Stimulated activated naive B cell treated with anti-CD40 and anti-IgM and Interleukin-4, amounts not matched to agents 10 μg/mL and 1 μg/mL and 100 μg/mL, for 72 hours (primary cell): Measurements from ENCODE around the gene MEF2A.
"Not testable (repeated sequence)": the region's sequence is repeated elsewhere in the genome, so short reads cannot be mapped to it uniquely, and the experiment has no call there.

Experiments used
- ATAC-seq, 2 donors: fragments of 150-1000 bp; cut with Tn5 transposase; replicated peaks; 2 replicates each; pipeline ENCODE4 v1.10.0; 2021; ENCODE audit warnings: moderate library complexity in 1 of 2
- DNase-seq: peaks from one replicate; pipeline ENCODE4 v3.0.0; 2021
- H3K27ac Mint-ChIP-seq: one replicate; pipeline ENCODE4 v1.8.0; 2022; ENCODE audit warnings: mild to moderate bottlenecking, mixed read lengths
- H3K27me3 Mint-ChIP-seq, 2 donors: one replicate each; pipeline ENCODE4 v1.8.0; 2022; ENCODE audit warnings: mixed read lengths in 2 of 2
- H3K36me3 Mint-ChIP-seq, 2 donors: one replicate each; pipeline ENCODE4 v1.8.0; 2022; ENCODE audit warnings: mixed read lengths in 2 of 2, mild to moderate bottlenecking in 1 of 2
- H3K4me1 Mint-ChIP-seq, 2 donors: one replicate each; pipeline ENCODE4 v1.8.0; 2022; ENCODE audit warnings: mixed read lengths in 2 of 2, mild to moderate bottlenecking in 1 of 2
- H3K4me3 Mint-ChIP-seq, 2 donors: one replicate each; pipeline ENCODE4 v1.8.0; 2022; ENCODE audit warnings: mild to moderate bottlenecking in 2 of 2, mixed read lengths in 2 of 2, moderate library complexity in 1 of 2
- H3K9me3 Mint-ChIP-seq, 2 donors: one replicate each; pipeline ENCODE4 v1.8.0; 2022; ENCODE audit warnings: mixed read lengths in 2 of 2, mild to moderate bottlenecking in 1 of 2

Gene MEF2A

DNA sequence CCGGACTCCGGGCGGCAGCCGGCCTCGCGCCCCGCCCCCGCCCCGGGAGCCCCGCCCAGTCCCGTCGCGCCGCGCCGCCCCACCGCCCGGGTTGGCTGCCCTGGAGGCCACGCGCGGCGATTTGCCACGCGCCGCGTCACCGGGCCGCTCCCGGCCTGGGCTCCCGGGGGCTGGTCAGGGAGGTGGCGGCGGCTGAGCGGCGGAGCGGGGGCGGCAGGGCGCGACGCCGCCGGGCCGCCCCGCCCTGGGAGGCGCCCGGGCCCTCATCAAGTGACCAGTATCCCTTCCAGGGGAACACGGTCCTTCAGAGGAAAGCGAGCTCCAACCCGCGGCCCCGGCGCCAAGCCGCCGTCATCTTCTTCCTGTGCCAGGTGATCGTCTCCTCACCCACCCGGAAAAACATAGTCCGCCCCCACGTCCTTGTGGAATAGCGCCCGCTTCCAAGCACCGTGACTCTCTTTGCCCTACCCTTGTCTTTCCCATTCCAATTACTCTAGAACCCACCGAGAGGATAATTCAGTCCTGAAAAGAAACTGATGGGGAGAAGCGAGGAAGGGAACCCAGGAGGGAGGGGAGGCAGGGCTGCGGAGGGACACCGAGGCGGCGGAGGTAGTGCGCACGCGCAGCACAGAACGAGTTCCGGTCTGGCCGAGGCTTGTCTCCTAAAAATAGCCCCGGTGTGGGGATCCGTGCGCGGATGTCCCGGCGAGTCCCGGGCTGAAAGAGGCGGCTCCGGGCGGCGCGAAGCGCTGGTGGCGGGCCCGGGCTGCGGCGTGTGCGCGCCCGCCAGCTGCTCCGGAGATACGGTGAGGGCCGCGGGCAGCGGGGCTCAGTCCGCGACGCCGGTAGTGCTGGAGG lies at the start of gene MEF2A:
TSS of gene MEF2A (plus strand) at position 686 of the 858 bp plus-strand sequence. CDS start 67,136 bp downstream, outside the sequence.
- H3K4me1 Mint-ChIP-seq, result peaks cover 29 to 45% of the 10 kb centered on the region in 2 donors
- no peaks in the 10 kb centered on the region for H3K9me3 Mint-ChIP-seq
- no peaks in the 10 kb centered on the region for H3K27me3 Mint-ChIP-seq
- H3K36me3 Mint-ChIP-seq, result peaks cover 5 to 16% of the 10 kb centered on the region in 2 donors
- peak; percentile 93 for DNase-seq
- ATAC-seq, result peak; percentile 70 to 73
- peak within 1 kb of the TSS; percentile 98 for H3K27ac Mint-ChIP-seq
- H3K4me3 Mint-ChIP-seq, result peak within 1 kb of the TSS; percentile 95 to 98

DNA sequence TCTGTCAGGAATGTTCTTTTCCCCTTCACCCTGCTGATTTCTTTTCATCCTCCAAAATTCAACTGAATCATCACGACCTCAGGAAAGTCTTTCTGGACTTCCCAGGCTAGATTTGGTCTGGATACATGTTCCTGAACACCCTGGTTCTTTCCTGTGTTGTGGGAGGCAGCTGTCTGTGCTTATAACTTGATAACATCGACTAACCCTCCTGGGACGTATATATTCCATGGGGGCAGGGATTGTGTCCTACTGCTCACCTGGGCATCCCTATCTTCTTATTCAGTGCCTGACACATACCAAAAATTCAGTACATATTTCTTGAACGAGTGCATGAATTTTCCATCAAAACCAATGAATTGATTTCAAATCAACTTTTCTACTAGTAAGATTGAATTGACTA lies 47.6 kb upstream of the MEF2A start:
- H3K4me1 Mint-ChIP-seq, result peaks cover 28 to 45% of the 10 kb centered on the region in 2 donors
- peaks cover 5 to 14% of the 10 kb centered on the region in 2 donors for H3K9me3 Mint-ChIP-seq
- H3K27ac Mint-ChIP-seq, result no peak overlapping the region
- H3K4me3 Mint-ChIP-seq, result no peak overlapping the region
- H3K36me3 Mint-ChIP-seq, result peaks cover 8 to 16% of the 10 kb centered on the region in 2 donors
- no peaks in the 10 kb centered on the region for H3K27me3 Mint-ChIP-seq
- ATAC-seq (no peak), DNase-seq (no peak)

DNA sequence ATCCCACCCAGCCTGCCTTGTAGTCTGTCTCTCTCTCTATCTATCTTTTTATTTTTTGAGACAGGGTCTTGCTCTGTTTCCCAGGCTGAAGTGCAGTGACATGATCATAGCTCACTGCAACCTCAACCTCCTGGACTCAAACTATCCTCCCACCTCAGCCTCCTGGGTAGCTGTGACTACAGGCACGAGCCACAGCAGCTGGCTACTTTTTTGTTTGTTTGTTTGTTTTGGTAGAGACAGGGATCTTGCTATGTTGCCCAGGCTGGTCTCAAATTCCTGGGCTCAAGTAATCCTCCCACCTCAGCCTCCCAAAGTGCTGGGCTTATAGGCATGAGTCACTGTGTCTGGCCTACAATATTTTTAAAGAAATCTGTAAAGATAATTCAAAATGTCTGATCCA lies 46.4 kb upstream of the MEF2A start:
- not testable (repeated sequence) for H3K4me3 Mint-ChIP-seq, H3K27me3 Mint-ChIP-seq

DNA sequence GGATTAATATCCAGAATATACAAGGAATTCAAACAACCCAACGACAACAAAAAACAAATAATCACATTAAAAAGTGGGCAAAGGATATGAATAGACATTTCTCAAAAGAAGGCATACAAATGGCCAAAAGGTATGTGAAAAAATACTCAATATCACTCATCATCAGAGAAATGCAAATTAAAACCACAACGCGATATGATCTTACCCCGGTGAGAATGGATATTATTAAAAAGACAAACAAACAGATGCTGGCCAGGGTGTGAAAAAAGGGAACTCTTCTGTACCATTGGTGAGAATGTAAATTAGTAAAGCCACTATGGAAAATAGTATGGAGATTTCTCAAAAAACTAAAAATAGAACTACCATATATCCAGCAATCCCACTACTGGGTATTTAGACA lies 43.5 kb upstream of the MEF2A start:
- Mint-ChIP-seq H3K4me3 (no peak overlapping the region), H3K4me1 (peaks cover 17 to 39% of the 10 kb centered on the region in 2 donors), H3K27ac (no peak overlapping the region), H3K36me3 (peaks cover 0 to 3% of the 10 kb centered on the region in 2 donors), H3K9me3 (peaks cover 8 to 10% of the 10 kb centered on the region in 2 donors), H3K27me3 (no peaks in the 10 kb centered on the region)
- DNase-seq, result no peak
- peak in 1 of 2 donors; percentile 39 for ATAC-seq

More for the DNA sequence above, 46.4 kb upstream of the MEF2A start:
- not testable (repeated sequence) for H3K27ac Mint-ChIP-seq, H3K36me3 Mint-ChIP-seq, DNase-seq, H3K9me3 Mint-ChIP-seq, ATAC-seq
- H3K4me1 Mint-ChIP-seq, result peaks cover 23 to 36% of the 10 kb centered on the region in 2 donors

DNA sequence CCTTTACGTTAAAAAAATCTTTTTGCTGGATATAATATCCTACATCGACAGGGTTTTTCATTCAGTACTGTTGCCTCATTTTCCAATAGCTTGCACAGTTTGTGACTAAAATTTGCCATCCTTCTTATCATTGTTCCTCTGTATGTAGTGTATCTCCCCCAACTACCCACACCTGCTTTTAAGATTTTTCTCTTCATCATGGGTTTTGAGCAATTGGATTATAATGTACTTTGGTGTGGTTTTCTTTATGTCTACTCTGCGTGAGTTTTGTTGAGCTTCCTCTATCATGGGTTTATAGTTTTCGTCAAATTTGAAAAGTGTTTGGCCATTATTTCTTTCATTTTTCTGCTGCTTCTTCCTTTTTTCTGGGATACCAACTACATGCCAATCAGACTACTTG lies 39.6 kb upstream of the MEF2A start:
- Mint-ChIP-seq H3K9me3 (peaks cover 8 to 15% of the 10 kb centered on the region in 2 donors), H3K27me3 (no peaks in the 10 kb centered on the region), H3K27ac (no peak overlapping the region), H3K4me1 (peaks cover 17 to 44% of the 10 kb centered on the region in 2 donors), H3K4me3 (no peak overlapping the region), H3K36me3 (peaks cover 2 to 3% of the 10 kb centered on the region in 2 donors)
- DNase-seq, result no peak
- ATAC-seq, result no peak

DNA sequence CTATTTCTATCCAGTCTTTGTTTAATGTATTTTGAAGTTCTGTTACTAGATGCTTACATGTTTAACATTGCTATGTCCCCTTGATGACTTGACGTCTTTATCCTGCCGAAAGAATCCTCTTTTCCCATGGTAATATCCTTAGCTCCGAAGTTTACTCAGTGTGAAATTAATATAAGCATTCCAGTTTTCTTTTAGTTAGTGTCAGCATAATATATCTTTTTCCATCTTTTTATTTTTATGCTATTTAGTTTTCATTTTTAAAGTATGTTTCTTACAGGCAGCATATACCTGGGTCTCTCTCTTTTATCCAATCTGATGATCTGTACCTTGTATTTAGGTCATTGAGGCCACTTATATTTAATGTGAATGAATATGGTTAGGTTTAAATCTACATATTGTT lies 39.1 kb upstream of the MEF2A start:
- H3K9me3 Mint-ChIP-seq, result peaks cover 8 to 15% of the 10 kb centered on the region in 2 donors

DNA sequence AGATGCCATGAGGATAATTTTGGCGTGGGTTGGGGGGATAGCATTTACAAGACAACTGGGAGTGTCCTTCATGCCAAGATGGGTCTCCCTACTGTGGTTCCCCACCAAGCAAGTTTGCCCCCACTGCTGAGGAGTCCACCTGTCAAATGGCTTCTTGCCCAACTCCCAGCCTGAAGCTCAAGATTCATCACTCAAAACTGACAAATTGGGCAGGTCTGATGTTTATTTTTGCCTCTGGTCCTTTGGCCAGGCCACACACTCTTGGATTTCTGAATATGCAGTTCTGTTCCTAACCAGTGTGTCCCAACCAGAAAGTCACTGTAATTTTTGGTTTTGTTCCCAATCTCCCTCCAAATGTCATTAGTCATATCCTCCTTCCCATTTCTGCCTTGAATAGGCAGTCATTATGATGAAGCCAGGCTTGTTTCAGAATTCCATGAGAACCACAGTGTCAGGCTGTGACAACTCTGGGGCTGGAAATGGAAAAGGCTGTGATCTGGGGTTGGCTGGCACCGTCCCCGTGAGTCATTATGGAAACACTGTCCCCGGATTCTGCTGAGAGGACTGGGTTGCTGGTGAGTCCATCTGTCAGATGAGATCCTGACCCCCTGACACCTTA lies 29.3 kb upstream of the MEF2A start:
- peaks cover 3 to 5% of the 10 kb centered on the region in 2 donors for H3K9me3 Mint-ChIP-seq
- no peak for ATAC-seq
- peaks cover 8 to 13% of the 10 kb centered on the region in 2 donors for H3K4me1 Mint-ChIP-seq
- H3K4me3 Mint-ChIP-seq, result no peak overlapping the region
- no peaks in the 10 kb centered on the region for H3K27me3 Mint-ChIP-seq
- no peak for DNase-seq
- no peaks in the 10 kb centered on the region for H3K36me3 Mint-ChIP-seq
- no peak overlapping the region for H3K27ac Mint-ChIP-seq

More for the DNA sequence above, 39.1 kb upstream of the MEF2A start:
- peaks cover 2 to 3% of the 10 kb centered on the region in 2 donors for H3K36me3 Mint-ChIP-seq
- no peak for DNase-seq
- no peak overlapping the region for H3K4me3 Mint-ChIP-seq
- no peak for ATAC-seq
- no peaks in the 10 kb centered on the region for H3K27me3 Mint-ChIP-seq
- H3K27ac Mint-ChIP-seq, result no peak overlapping the region
- peaks cover 17 to 44% of the 10 kb centered on the region in 2 donors for H3K4me1 Mint-ChIP-seq

DNA sequence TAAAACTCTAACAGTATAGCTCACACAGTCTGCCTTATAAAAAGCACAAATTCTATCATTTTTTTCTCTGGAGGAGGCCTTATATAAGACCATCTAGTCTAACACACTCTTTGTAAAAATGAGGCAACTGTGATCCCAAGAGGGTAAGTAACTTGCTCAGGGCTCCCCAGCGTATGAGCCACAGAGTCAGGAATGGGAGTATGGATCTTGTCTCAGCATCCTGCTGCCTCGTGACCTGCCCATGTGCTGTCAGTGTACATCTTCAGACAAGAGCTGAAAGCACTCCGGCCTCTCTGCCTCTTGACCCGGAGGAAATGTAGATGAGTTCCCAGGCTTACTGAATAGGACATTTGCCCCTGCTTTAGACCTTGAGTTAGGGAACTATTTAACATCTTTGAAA lies 28.4 kb upstream of the MEF2A start:
- DNase-seq (no peak), ATAC-seq (no peak)
- Mint-ChIP-seq H3K36me3 (no peaks in the 10 kb centered on the region), H3K9me3 (peaks cover 1 to 3% of the 10 kb centered on the region in 2 donors), H3K27me3 (no peaks in the 10 kb centered on the region), H3K4me1 (peaks cover 8 to 13% of the 10 kb centered on the region in 2 donors), H3K4me3 (no peak overlapping the region), H3K27ac (no peak overlapping the region)

DNA sequence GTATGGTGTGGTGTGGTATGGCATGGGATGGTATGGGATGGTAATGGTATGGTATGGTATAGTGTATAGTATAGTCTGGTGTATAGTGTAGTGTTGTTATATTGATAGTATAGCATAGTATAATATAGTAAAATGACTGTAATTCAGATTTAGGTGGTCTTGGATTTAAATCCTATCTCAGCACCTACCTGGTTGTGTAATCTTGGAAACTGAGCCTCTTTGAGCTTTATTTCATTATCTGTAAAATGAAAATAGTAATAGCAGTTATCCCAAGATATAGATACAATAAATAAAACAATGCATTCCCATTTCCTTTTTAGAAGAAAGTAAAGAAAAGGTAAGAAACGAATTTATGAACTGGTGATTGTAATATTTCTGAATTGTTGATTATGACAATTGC lies 27.5 kb upstream of the MEF2A start:
- H3K4me1 Mint-ChIP-seq, result peaks cover 8 to 13% of the 10 kb centered on the region in 2 donors
- H3K36me3 Mint-ChIP-seq, result no peaks in the 10 kb centered on the region
- H3K27ac Mint-ChIP-seq, result no peak overlapping the region
- no peak for ATAC-seq
- H3K27me3 Mint-ChIP-seq, result no peaks in the 10 kb centered on the region
- H3K4me3 Mint-ChIP-seq, result no peak overlapping the region
- no peaks in the 10 kb centered on the region for H3K9me3 Mint-ChIP-seq
- no peak for DNase-seq

DNA sequence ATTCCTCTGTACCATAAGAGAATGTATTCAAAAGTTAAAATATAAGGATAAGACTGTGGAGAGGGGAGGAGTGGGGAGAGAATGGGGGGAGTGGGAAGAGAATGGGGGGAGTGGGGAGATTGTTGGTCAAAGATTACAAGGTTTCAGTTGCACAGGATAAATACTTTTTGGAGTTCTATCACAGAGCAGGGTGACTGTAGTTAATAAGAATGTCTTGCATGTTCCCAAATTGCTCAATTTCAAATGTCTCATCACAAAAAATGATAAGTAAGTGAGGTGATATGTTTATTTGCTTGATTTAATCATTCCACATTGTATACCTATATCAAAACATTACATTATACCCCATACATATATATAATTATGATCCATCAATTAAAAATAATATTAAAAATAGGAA lies 23.0 kb upstream of the MEF2A start:
- no peak for ATAC-seq

DNA sequence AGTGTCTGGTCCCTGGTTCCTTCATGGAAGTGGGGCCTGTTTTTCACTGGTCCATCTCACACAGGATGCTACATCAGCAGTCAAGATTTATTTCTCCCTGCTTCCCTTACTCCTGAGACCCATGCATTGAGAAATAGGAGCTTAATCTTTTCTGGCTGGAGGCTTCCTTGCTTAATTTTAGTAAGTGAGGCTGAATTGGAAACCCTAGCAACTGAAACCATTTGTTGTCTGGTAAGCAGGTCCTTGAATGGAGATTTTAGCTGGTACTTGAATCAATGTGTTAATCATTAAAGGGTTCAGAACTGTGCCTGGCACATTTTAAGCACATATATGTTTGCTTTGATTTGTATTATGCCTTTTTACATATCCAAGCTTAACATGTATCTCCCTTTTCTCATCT lies 20.2 kb upstream of the MEF2A start:
- DNase-seq (no peak), ATAC-seq (no peak)
- H3K4me3 Mint-ChIP-seq, result no peak overlapping the region
- no peaks in the 10 kb centered on the region for H3K36me3 Mint-ChIP-seq
- peaks cover 0 to 2% of the 10 kb centered on the region in 2 donors for H3K9me3 Mint-ChIP-seq
- H3K27me3 Mint-ChIP-seq, result peaks cover 0 to 5% of the 10 kb centered on the region in 2 donors
- H3K27ac Mint-ChIP-seq, result no peak overlapping the region
- peaks cover 15 to 18% of the 10 kb centered on the region in 2 donors for H3K4me1 Mint-ChIP-seq

More for the DNA sequence above, 23.0 kb upstream of the MEF2A start:
- Mint-ChIP-seq H3K4me1 (peaks cover 0 to 12% of the 10 kb centered on the region in 2 donors), H3K36me3 (no peaks in the 10 kb centered on the region), H3K27me3 (no peaks in the 10 kb centered on the region), H3K4me3 (no peak overlapping the region), H3K9me3 (no peaks in the 10 kb centered on the region), H3K27ac (no peak overlapping the region)
- no peak for DNase-seq

DNA sequence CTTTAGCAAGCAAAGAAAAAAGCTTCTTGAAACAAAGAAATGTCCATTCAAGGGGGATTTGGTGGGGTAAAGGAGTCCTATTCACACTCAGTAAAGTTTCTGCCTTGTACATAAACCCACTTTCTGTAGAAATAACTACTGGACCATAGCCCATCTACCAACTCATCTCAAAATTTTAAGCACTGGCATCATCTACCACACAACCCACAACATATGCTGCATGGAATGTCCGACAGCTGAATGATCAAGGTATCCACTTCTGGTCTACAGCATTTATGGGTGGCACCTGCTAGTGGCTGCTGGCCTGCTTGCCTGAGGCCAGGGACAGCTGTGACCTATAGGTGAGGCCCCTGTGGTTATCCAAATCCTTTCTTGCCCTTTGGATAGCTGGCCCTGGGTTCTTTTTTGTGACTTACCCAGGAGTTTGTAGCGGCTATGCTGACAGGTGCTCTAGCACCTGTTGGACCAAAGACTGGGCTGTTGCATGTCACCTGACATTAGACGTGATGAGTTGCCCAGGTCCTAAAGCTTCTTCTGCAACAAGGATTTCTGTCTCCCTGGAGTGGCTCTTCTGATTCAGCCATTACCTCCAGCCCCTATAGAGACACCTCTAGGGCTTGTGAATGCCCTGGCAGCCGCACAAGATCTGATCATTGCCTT lies 19.2 kb upstream of the MEF2A start:
- Mint-ChIP-seq H3K27me3 (peaks cover 0 to 5% of the 10 kb centered on the region in 2 donors), H3K36me3 (no peaks in the 10 kb centered on the region), H3K4me3 (no peak overlapping the region), H3K4me1 (peaks cover 17 to 24% of the 10 kb centered on the region in 2 donors), H3K27ac (no peak overlapping the region), H3K9me3 (peaks cover 0 to 2% of the 10 kb centered on the region in 2 donors)
- DNase-seq (no peak), ATAC-seq (peak; percentile 88 to 89)

DNA sequence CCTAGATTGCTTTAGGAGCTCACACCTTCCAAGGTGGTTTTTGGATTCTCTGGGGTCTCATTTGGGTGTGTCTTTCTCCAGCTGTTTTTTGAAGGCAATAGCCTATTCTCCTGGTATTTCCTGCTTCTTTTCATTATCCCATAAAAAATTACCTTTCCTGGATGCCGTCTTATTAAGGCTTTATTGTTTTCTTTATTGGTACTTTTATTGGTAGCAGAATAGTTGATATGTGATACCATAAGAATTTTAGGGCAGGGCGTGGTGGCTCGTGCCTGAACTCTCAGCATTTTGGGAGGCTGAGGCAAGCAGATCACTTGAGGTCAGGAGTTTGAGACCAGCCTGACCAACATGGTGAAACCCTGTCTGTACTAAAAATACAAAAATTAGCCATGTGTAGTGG lies 18.3 kb upstream of the MEF2A start:
- ATAC-seq (no peak), DNase-seq (no peak)
- H3K4me1 Mint-ChIP-seq, result peaks cover 23 to 30% of the 10 kb centered on the region in 2 donors
- no peaks in the 10 kb centered on the region for H3K36me3 Mint-ChIP-seq
- H3K9me3 Mint-ChIP-seq, result peaks cover 0 to 2% of the 10 kb centered on the region in 2 donors
- H3K4me3 Mint-ChIP-seq, result no peak overlapping the region
- H3K27me3 Mint-ChIP-seq, result peaks cover 0 to 5% of the 10 kb centered on the region in 2 donors
- no peak overlapping the region for H3K27ac Mint-ChIP-seq

DNA sequence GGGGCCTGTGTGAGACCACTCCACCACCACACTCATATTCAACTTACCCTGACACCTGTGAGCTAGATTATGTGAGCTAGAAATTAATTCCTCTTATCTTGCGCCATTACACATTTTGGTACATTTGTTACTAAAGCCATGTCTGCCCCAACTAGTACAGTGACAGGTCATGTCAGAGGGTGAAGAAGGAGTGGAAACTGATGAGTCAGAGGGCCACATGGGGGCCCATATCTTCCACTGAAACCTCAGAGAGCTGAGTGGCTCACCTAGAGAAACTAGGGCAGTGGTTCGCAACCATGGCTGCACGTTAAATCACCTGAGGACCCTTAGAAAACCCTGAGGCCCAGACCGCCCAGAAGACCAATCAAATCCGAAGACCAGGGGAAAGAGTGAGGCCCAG lies 15.7 kb upstream of the MEF2A start:
- Mint-ChIP-seq H3K27me3 (peaks cover 0 to 5% of the 10 kb centered on the region in 2 donors), H3K4me3 (no peak overlapping the region), H3K27ac (no peak overlapping the region), H3K9me3 (peaks cover 0 to 2% of the 10 kb centered on the region in 2 donors), H3K4me1 (peaks cover 26 to 41% of the 10 kb centered on the region in 2 donors), H3K36me3 (no peaks in the 10 kb centered on the region)
- no peak for DNase-seq
- ATAC-seq, result peak; percentile 40 to 48
